Measurements from ENCODE around the gene CASR. TPM values are rescaled to one million over a fixed set of nuclear protein-coding genes. Genes with fewer than 3 reads are reported as not detected.

Gene CASR
- total RNA-seq, 2 experiments from 2014 or later = 0.04 TPM; not detected in 1

GRCh38 chr3:122246199-122246598 is 62.7 kb downstream of the CASR start:
- no peaks in the 10 kb centered on the region for H4K20me1 ChIP-seq (ENCODE audit: insufficient read depth, low read length)
- BruUV-seq (replicated peaks) = no TSS peak
- TF ChIP-seq CTCF (conservative IDR thresholded peaks at IDR 0.05; ENCODE audit: low read length) (no peak), EZH2phosphoT487 (IDR thresholded peaks at IDR 0.05; ENCODE audit: borderline replicate concordance, low read depth, low read length) (no peak)
- CTCF ChIA-PET (ENCODE audit: unreplicated experiment) = no interaction called here
- intact Hi-C loops (cut with micrococcal nuclease; ENCODE audit: unreplicated experiment) = no loop called here
- H3K27ac ChIP-seq (ENCODE audit: low read depth, low read length, poor library complexity, severe bottlenecking) = no peak overlapping the region
- no peaks in the 10 kb centered on the region for H3K79me2 ChIP-seq (ENCODE audit: insufficient read depth, low read depth, low read length)
- H3K9me3 ChIP-seq (ENCODE audit: low read length) = no peaks in the 10 kb centered on the region
- POLR2A ChIA-PET = no interaction called here
- peak overlapping the region; percentile 94 for H2AFZ ChIP-seq (ENCODE audit: low read length)
- DNase-seq (ENCODE audit: low spot score) = no peak
- peaks cover 39% of the 10 kb centered on the region for H3K4me1 ChIP-seq (ENCODE audit: insufficient read depth, low read length, poor library complexity, severe bottlenecking)
- no peaks in the 10 kb centered on the region for H3K9me2 ChIP-seq (ENCODE audit: insufficient read depth, low read length)
- peak overlapping the region; percentile 55 for H3K4me2 ChIP-seq (ENCODE audit: low read length)
- H3K36me3 ChIP-seq (ENCODE audit: insufficient read depth, low read length) = no peaks in the 10 kb centered on the region
- peak overlapping the region; percentile 57 for H3K4me3 ChIP-seq (ENCODE audit: low read depth, low read length, poor library complexity, severe bottlenecking)

- H3K9me2 ChIP-seq (ENCODE audit: insufficient read depth, low read length) = no peaks in the 10 kb centered on the region
- no peaks in the 10 kb centered on the region for H3K79me2 ChIP-seq (ENCODE audit: insufficient read depth, low read depth, low read length)
- H3K36me3 ChIP-seq (ENCODE audit: insufficient read depth, low read length) = no peaks in the 10 kb centered on the region
- H3K9me3 ChIP-seq (ENCODE audit: low read length) = no peaks in the 10 kb centered on the region
- no peak overlapping the region for H3K4me3 ChIP-seq (ENCODE audit: low read depth, low read length, poor library complexity, severe bottlenecking)
- peak; percentile 41 for DNase-seq (ENCODE audit: low spot score)
- peaks cover 44% of the 10 kb centered on the region for H3K4me1 ChIP-seq (ENCODE audit: insufficient read depth, low read length, poor library complexity, severe bottlenecking)
- POLR2A ChIA-PET = interaction anchor here (1.1 to 1.2 kb wide), 3 partner anchors 16 to 206 kb away, joined by 4 read pairs; no protein-coding TSS in a partner anchor
- CTCF ChIA-PET (ENCODE audit: unreplicated experiment) = no interaction called here
- H3K4me2 ChIP-seq (ENCODE audit: low read length) = peak overlapping the region; percentile 55
- intact Hi-C loops (cut with micrococcal nuclease; ENCODE audit: unreplicated experiment) = no loop called here
- BruUV-seq (replicated peaks) = no TSS peak
- peak overlapping the region; percentile 24 for H3K27ac ChIP-seq (ENCODE audit: low read depth, low read length, poor library complexity, severe bottlenecking)
- H2AFZ ChIP-seq (ENCODE audit: low read length) = peak overlapping the region; percentile 94
- no peaks in the 10 kb centered on the region for H4K20me1 ChIP-seq (ENCODE audit: insufficient read depth, low read length)
- TF ChIP-seq CTCF (conservative IDR thresholded peaks at IDR 0.05; ENCODE audit: low read length) (no peak), EZH2phosphoT487 (IDR thresholded peaks at IDR 0.05; ENCODE audit: borderline replicate concordance, low read depth, low read length) (no peak)
Observed at GRCh38 chr3:122247087-122247824, 63.8 kb downstream of the CASR start.

- ChIA-PET CTCF (ENCODE audit: unreplicated experiment) (no interaction called here), POLR2A (interaction anchor here (1.1 to 1.2 kb wide), 3 partner anchors 15 to 207 kb away, joined by 4 read pairs; no protein-coding TSS in a partner anchor)
- H3K79me2 ChIP-seq (ENCODE audit: insufficient read depth, low read depth, low read length) = no peaks in the 10 kb centered on the region
- peak overlapping the region; percentile 94 for H2AFZ ChIP-seq (ENCODE audit: low read length)
- no peaks in the 10 kb centered on the region for H3K36me3 ChIP-seq (ENCODE audit: insufficient read depth, low read length)
- TF ChIP-seq EZH2phosphoT487 (IDR thresholded peaks at IDR 0.05; ENCODE audit: borderline replicate concordance, low read depth, low read length) (no peak), CTCF (conservative IDR thresholded peaks at IDR 0.05; ENCODE audit: low read length) (peak; percentile 34; the same call in 1 of the 2 replicates)
- H3K27ac ChIP-seq (ENCODE audit: low read depth, low read length, poor library complexity, severe bottlenecking) = peak overlapping the region; percentile 24
- no peak overlapping the region for H3K4me3 ChIP-seq (ENCODE audit: low read depth, low read length, poor library complexity, severe bottlenecking)
- H4K20me1 ChIP-seq (ENCODE audit: insufficient read depth, low read length) = no peaks in the 10 kb centered on the region
- BruUV-seq (replicated peaks) = no TSS peak
- peak overlapping the region; percentile 55 for H3K4me2 ChIP-seq (ENCODE audit: low read length)
- no peaks in the 10 kb centered on the region for H3K9me2 ChIP-seq (ENCODE audit: insufficient read depth, low read length)
- intact Hi-C loops (cut with micrococcal nuclease; ENCODE audit: unreplicated experiment) = no loop called here
- no peaks in the 10 kb centered on the region for H3K9me3 ChIP-seq (ENCODE audit: low read length)
- DNase-seq (ENCODE audit: low spot score) = peak; percentile 68
- peaks cover 44% of the 10 kb centered on the region for H3K4me1 ChIP-seq (ENCODE audit: insufficient read depth, low read length, poor library complexity, severe bottlenecking)
Observed at GRCh38 chr3:122247825-122248185, 64.3 kb downstream of the CASR start.
